Astrocyte of the hippocampus (primary cell): ENCODE measurements around the gene PIP5K1B.

ENCODE experiments used
- DNase-seq: peaks from one replicate; pipeline ENCODE4 v3.0.0; 2011; ENCODE audit warnings: low read depth, low spot score

Gene PIP5K1B

GRCh38 chr9:68851657-68852056, 146.6 kb downstream of the PIP5K1B start:
- no peak for DNase-seq

DNA sequence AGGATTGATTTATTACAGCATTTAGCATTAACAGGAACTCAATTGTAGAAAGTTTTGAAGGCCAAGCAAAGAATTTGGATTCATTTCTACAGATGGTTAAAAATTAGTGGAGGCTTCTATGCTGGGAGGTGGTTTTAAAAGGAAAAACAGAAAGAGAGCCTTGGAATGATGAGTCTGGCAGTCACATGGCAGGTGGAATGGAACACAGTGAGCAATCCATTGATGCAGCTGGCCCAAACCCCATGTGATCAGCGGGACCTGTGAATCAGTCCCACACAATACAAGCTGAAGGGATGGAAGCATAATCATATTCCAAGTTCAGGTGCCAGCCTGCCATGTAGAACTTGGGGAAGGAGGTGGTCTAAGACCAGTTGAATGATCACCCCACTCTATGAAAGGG, 147.9 kb downstream of the PIP5K1B start:
- DNase-seq = no peak

GRCh38 chr9:68859347-68859746, 154.3 kb downstream of the PIP5K1B start:
- no peak for DNase-seq

DNA sequence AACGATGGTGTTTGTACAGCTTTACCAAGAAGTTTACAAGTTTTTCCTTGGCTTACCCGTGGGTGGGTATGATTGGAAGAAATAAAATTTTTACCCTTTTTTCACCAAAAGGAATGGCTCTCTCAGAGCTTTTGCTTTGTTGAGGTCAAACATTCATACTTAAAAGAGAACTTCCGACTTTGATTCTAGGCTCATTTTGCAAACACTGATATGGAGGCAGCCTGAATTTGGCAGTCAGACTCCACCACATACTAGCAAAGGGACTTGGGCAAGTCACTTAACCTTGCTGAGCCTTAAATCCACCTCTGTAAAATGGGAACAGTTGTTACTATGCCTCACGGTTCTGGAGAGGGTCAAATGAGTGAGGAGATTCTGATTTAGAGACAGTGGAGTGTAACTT, 155.4 kb downstream of the PIP5K1B start:
- no peak for DNase-seq

DNA sequence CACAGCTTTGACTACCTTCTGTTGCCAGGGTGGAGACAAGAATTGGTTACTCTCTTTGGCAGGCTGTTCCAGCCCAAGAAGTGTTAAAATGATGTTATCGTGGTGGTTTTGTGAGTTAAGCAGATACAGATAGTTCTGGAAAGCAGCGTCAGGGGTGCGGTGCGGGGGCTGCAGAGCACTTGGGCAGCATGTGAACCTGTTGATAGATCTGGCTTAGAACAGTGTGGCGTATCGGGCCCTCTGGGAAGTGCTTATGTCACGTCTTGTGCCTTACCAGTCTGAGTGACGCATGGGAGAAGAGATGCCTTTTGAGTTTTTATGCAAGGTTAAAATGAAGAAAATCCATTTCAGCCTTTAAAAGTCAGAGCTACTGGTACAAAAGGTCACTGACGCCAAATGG, 156.4 kb downstream of the PIP5K1B start:
- DNase-seq = no peak

DNA sequence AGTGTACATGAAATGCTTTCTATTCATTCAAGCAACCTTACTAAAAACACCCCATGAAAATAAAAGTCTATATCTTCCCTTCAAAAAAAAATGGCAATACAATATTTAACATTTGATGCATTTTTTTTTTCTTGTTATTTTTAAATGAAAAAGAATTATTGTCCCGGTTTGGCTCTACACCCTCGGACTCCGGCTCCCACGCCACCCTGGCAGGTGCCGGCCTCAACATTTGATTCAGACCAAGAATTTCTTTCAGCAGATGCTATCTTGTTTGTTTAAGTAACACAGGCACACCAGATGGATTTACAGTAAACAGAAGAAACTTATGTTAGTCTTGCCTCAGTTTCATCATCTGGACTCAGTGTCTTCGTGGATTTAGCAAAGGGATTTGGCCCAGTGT, 162.0 kb downstream of the PIP5K1B start:
- no peak for DNase-seq

- DNase-seq = no peak
Observed at GRCh38 chr9:68869022-68869421, 164.0 kb downstream of the PIP5K1B start.

GRCh38 chr9:68870086-68870485, 165.0 kb downstream of the PIP5K1B start:
- peak; percentile 4 for DNase-seq

DNA sequence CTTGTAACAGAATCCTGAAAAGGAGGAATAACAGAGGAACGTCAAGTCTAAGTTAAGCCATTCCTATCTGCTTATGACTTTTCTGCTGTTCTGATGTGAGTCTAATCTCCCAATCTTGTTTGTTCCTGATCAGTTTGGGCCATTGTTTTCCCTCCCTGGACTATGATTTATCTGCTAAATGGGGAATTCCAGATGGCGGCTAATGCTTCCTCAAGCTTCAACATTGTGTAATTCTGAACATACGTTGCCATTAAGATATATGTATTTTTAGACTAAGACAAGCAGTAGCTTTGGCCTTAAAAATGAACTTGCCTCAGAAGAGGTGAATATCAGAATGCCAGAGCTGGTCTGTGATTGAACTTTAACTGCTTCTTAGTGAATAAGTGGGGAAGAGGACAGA, 166.2 kb downstream of the PIP5K1B start:
- no peak for DNase-seq

- DNase-seq = peak; percentile 72
Observed at GRCh38 chr9:68872026-68872501, 167.0 kb downstream of the PIP5K1B start.

DNA sequence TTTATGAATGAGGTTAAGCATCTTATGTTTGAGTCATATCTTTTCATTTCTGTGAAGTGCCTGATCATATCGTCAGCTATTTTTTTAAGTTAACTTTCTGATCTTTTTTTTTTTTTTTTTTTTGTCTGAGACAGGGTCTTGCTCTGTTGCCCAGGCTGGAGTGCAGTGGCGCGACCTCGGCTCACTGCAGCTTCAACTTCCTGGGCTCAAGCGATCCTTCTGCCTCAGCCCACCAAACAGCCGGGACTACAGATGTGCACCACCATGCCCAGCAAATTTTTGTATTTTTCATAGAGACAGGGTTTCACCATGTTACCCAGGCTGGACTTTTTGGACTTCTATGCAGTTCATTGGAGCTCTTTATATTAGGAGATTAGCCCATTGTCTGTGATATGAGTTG, 168.1 kb downstream of the PIP5K1B start:
- DNase-seq = no peak

- no peak for DNase-seq
Observed at GRCh38 chr9:68876273-68876672, 171.2 kb downstream of the PIP5K1B start.

DNA sequence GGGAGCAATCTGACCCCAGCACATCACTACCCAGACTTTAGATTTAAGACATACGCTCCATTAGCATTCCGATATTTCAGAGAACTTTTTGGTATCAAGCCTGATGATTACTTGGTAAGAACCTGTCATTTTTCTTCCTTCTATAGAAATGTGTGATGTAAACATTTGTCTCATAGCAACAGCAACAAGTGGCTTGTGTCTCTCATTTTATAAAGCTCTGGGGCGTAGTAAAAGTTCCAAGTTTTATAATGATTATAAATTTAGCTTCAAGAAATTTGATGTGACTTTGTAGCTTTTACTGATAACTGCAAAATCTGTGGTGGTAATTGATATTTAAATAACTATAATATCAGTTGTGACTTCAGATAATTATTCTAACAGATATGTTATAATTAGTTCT, 171.6 kb downstream of the PIP5K1B start:
- DNase-seq = no peak

GRCh38 chr9:68877219-68877618, 172.2 kb downstream of the PIP5K1B start:
- no peak for DNase-seq

DNA sequence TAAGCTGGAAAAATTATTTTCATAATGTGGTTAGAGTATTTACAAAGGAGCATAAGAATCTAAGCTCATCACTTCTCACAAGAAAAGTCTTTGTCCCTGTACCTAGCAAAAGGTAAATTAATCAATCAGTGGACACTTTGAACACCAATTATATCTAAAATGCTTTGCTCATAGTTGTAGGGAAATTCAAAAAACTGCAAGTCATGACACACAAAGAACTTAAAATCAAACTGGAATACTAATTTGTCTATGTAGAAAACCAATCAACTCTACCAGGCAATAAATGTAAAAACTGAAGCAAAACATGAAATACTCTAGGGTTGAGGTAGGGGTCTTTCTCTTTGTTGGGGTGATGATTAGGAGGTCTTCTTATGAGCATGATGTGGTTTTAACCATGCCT, 173.4 kb downstream of the PIP5K1B start:
- no peak for DNase-seq

DNA sequence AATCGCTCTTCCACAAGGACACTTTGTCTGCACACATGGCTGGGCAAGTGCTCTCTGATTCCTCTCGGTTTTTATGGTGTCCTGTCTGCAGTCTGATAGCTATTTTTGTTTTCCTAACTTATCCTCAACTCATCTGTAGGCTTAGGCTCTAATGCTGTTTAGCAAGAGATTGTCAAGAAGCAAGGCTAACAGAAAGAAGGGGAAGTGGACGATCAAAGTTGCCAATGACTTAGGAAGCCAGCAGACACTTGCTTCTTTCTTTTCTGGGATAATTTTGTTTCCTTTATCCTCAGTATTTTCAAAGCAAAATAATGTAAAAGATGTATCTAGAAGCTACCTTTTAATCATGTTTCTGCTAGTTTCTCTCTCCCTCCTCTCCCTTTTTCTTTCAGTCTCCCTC, 178.2 kb downstream of the PIP5K1B start:
- DNase-seq = no peak

- DNase-seq = no peak
Observed at GRCh38 chr9:68887232-68887631, 182.2 kb downstream of the PIP5K1B start.

- DNase-seq = no peak
Observed at GRCh38 chr9:68894502-68894901, 189.5 kb downstream of the PIP5K1B start.

GRCh38 chr9:68895741-68896478, 190.9 kb downstream of the PIP5K1B start:
- DNase-seq = no peak

DNA sequence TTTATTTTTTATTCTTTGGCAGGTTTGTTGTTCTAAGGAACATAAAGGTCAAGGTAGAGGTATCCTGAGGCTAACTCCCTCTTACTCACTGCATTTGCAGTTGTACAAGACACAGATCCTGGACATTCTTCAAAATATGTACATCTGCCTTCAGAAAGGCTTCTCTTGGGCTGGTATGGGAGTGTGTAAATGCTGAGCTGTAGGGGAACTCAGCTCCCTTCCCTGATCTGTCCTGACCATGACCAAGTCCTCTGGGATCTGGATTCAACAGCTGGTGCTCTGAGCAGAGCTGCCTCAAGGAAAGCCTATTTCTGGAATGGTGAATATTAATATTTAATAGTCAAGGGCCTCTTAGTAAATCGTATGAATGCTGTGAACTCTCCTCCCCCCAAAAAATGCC, 191.4 kb downstream of the PIP5K1B start:
- DNase-seq = no peak

DNA sequence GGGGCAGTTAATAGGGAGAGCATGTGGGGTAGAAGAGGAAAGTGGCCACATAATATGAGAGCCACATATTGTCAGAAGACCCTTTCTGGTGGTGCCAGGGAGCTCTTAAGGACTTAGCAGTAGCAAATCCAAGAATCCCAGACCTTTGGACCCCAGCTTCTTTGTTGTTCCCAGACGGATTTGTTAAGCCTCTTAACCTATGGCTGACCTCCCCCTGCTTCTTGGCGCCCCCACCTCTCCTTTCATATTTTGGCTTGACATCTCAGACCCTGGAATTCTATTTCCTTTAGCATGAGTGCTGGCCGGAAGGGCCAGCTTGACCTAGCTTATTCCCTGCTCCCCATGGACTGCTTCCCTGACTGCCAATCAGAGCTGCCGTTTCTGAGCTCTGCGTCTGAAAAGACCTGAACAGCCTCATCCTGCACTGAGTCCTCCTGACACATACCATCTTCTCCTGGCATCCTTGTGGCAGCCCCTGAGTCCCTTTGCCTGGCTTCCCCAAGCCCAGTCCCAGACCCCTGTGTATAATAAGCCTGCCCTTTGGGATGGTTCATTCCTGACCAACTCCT, 192.6 kb downstream of the PIP5K1B start:
- DNase-seq = no peak

- no peak for DNase-seq
Observed at GRCh38 chr9:68898781-68899439, 193.9 kb downstream of the PIP5K1B start.

DNA sequence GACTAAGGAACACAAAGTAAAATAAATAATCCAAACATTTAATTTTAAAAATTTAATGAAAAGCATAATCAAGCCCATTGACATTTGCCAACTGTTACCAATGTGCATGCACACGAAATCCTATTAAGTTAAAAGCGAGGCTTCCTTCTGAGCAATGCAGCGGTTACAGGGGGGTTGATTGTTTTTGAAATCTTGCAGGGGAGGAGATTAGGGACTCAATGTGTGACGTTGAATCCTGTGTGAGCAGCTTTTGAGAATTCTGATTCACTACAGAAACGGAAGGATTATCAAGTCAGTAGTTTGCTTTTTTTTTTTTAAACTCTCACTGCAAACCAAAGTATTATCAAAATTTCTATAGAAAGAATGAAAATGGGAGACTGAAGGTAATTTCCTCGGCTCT, 199.4 kb downstream of the PIP5K1B start:
- no peak for DNase-seq
